Thymus (tissue), 11 donors: Measurements from ENCODE around the gene KIRREL3. TPM values are rescaled to one million over a fixed set of nuclear protein-coding genes. Genes with fewer than 3 reads are reported as not detected.

Source experiments
- DNase-seq, 9 donors: peaks; one replicate each; pipeline ENCODE4 v3.0.0-alpha.2; 2013; ENCODE audit warnings: low spot score in 9 of 9, low read depth in 6 of 9, missing footprints in 1 of 9
- H3K27ac ChIP-seq, 2 donors: one replicate each; pipeline ENCODE4 v1.5.1; 2013; ENCODE audit warnings: control low read depth in 1 of 2, low read depth in 1 of 2, low read length in 1 of 2, mild to moderate bottlenecking in 1 of 2, moderate library complexity in 1 of 2
- H3K27me3 ChIP-seq, 2 donors: one replicate each; pipeline ENCODE4 v1.5.1; 2013; ENCODE audit warnings: low read length in 1 of 2; ENCODE audit not compliant: control insufficient read depth in 2 of 2, insufficient read depth in 1 of 2
- H3K36me3 ChIP-seq, 2 donors: one replicate each; pipeline ENCODE4 v1.5.1; 2013; ENCODE audit warnings: low read length in 1 of 2, mild to moderate bottlenecking in 1 of 2, moderate library complexity in 1 of 2; ENCODE audit not compliant: control insufficient read depth in 2 of 2, insufficient read depth in 2 of 2
- H3K4me1 ChIP-seq, 2 donors: one replicate each; pipeline ENCODE4 v1.5.1; 2013; ENCODE audit warnings: low read length in 2 of 2; ENCODE audit not compliant: control insufficient read depth in 2 of 2, insufficient read depth in 2 of 2
- H3K4me3 ChIP-seq, 2 donors: one replicate each; pipeline ENCODE4 v1.5.1; 2013; ENCODE audit warnings: low read length in 2 of 2, control low read depth in 1 of 2, mild to moderate bottlenecking in 1 of 2
- H3K9me3 ChIP-seq, 2 donors: one replicate each; pipeline ENCODE4 v1.5.1; 2013; ENCODE audit warnings: low read length in 1 of 2, mild to moderate bottlenecking in 1 of 2; ENCODE audit not compliant: control insufficient read depth in 2 of 2, insufficient read depth in 1 of 2
- WGBS: extraction: QIAGEN DNeasy Blood & Tissue Kit; methylation state at CpG from one replicate; pipeline ENCODE4 v1.1.7; 2013; 5-methylcytosine and 5-hydroxymethylcytosine counted together
- polyA plus RNA-seq: library from polyadenylated mRNA; stranded (reverse); fragments of 200-250 nt; gene quantifications from one replicate; pipeline ENCODE4 v1.2.3, GENCODE V29; 2013
- total RNA-seq: library from RNA; stranded (reverse); fragments of 120-200 nt; gene quantifications from one replicate; pipeline ENCODE4 v1.2.4, GENCODE V29; 2013
- donor health status: healthy.

Gene KIRREL3
- total and polyA plus RNA-seq, 2 donors = 0.09 to 0.14 TPM

GRCh38 chr11:126546694-126547093 is 453.9 kb downstream of the KIRREL3 start:
- Histone ChIP-seq H3K4me1 (no peaks in the 10 kb centered on the region), H3K9me3 (no peaks in the 10 kb centered on the region), H3K4me3 (no peak overlapping the region), H3K27me3 (peaks cover 0 to 18% of the 10 kb centered on the region in 2 donors), H3K36me3 (no peaks in the 10 kb centered on the region), H3K27ac (no peak overlapping the region)
- WGBS = 94% methylated on average over 5 of the region's 5 CpGs
- DNase-seq = no peak

- 99% methylated on average over 2 of the region's 2 CpGs for WGBS
- H3K36me3 ChIP-seq = no peaks in the 10 kb centered on the region
Measured at GRCh38 chr11:126546191-126546590, 454.4 kb downstream of the KIRREL3 start.

GRCh38 chr11:126545057-126545555 is 455.5 kb downstream of the KIRREL3 start:
- DNase-seq = no peak
- 92% methylated on average over 8 of the region's 8 CpGs for WGBS
- H3K4me1 ChIP-seq = no peaks in the 10 kb centered on the region
- H3K36me3 ChIP-seq = no peaks in the 10 kb centered on the region
- no peak overlapping the region for H3K4me3 ChIP-seq
- H3K27me3 ChIP-seq = peaks cover 0 to 18% of the 10 kb centered on the region in 2 donors
- no peaks in the 10 kb centered on the region for H3K9me3 ChIP-seq
- no peak overlapping the region for H3K27ac ChIP-seq

More at GRCh38 chr11:126546191-126546590, 454.4 kb downstream of the KIRREL3 start:
- no peaks in the 10 kb centered on the region for H3K4me1 ChIP-seq
- DNase-seq = no peak
- no peak overlapping the region for H3K4me3 ChIP-seq
- H3K27me3 ChIP-seq = peaks cover 0 to 18% of the 10 kb centered on the region in 2 donors
- no peaks in the 10 kb centered on the region for H3K9me3 ChIP-seq
- H3K27ac ChIP-seq = no peak overlapping the region

- no peak overlapping the region for H3K4me3 ChIP-seq
- 34% methylated on average over 15 of the region's 15 CpGs for WGBS
- no peaks in the 10 kb centered on the region for H3K4me1 ChIP-seq
- DNase-seq = no peak
- no peak overlapping the region for H3K27ac ChIP-seq
- peaks cover 2 to 18% of the 10 kb centered on the region in 2 donors for H3K27me3 ChIP-seq
- no peaks in the 10 kb centered on the region for H3K9me3 ChIP-seq
- no peaks in the 10 kb centered on the region for H3K36me3 ChIP-seq
Measured at GRCh38 chr11:126544108-126545056, 456.2 kb downstream of the KIRREL3 start.

GRCh38 chr11:126543691-126544090 is 456.9 kb downstream of the KIRREL3 start:
- Histone ChIP-seq H3K4me3 (no peak overlapping the region), H3K9me3 (no peaks in the 10 kb centered on the region), H3K27me3 (peaks cover 2 to 18% of the 10 kb centered on the region in 2 donors), H3K27ac (no peak overlapping the region), H3K36me3 (no peaks in the 10 kb centered on the region), H3K4me1 (no peaks in the 10 kb centered on the region)
- DNase-seq = no peak
- 38% methylated on average over 7 of the region's 7 CpGs for WGBS

GRCh38 chr11:126542334-126543015 is 458.1 kb downstream of the KIRREL3 start:
- Histone ChIP-seq H3K36me3 (no peaks in the 10 kb centered on the region), H3K9me3 (no peaks in the 10 kb centered on the region), H3K27me3 (peaks cover 2 to 18% of the 10 kb centered on the region in 2 donors), H3K27ac (no peak overlapping the region), H3K4me1 (no peaks in the 10 kb centered on the region), H3K4me3 (no peak overlapping the region)
- no peak for DNase-seq
- 78% methylated on average over 4 of the region's 4 CpGs for WGBS

- no peaks in the 10 kb centered on the region for H3K4me1 ChIP-seq
- H3K27ac ChIP-seq = no peak overlapping the region
- no peaks in the 10 kb centered on the region for H3K9me3 ChIP-seq
- WGBS = 74% methylated on average over 4 of the region's 4 CpGs
- H3K36me3 ChIP-seq = no peaks in the 10 kb centered on the region
- no peak for DNase-seq
- H3K27me3 ChIP-seq = peaks cover 2 to 3% of the 10 kb centered on the region in 2 donors
- H3K4me3 ChIP-seq = no peak overlapping the region
Measured at GRCh38 chr11:126538071-126538470, 462.5 kb downstream of the KIRREL3 start.

- H3K4me1 ChIP-seq = no peaks in the 10 kb centered on the region
- no peak overlapping the region for H3K4me3 ChIP-seq
- no peak for DNase-seq
- H3K36me3 ChIP-seq = no peaks in the 10 kb centered on the region
- peaks cover 0 to 2% of the 10 kb centered on the region in 2 donors for H3K27me3 ChIP-seq
- H3K9me3 ChIP-seq = no peaks in the 10 kb centered on the region
- 92% methylated on average over 4 of the region's 4 CpGs for WGBS
- H3K27ac ChIP-seq = no peak overlapping the region
Measured at GRCh38 chr11:126537492-126537891, 463.1 kb downstream of the KIRREL3 start.
